ENCODE data around the gene FAM13C.

Gene FAM13C

DNA sequence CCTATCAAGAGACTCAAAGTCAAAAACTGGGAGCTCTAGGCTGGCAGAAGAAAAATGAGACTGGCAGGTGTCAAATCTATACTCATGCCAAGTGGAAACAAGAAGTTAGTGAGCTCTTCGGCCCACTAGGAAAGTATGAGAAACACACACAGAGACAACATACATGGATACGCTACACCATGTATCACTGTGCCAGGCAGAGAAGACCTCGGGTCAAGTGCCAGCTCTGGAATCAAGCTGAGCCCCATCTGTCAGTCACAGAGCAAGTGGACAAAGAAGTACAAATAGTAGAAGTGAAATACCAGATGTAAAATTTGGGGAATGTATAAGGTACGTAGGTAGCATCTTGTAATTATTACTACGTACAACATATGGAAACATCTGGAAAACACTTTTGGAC, 62.4 kb downstream of the FAM13C start:
- no peak for ATAC-seq
- TF ChIP-seq ZFP30 (CRISPR knock-in tag; IDR thresholded peaks at IDR 0.05), result no peak
- TF ChIP-seq, protein P1, sequence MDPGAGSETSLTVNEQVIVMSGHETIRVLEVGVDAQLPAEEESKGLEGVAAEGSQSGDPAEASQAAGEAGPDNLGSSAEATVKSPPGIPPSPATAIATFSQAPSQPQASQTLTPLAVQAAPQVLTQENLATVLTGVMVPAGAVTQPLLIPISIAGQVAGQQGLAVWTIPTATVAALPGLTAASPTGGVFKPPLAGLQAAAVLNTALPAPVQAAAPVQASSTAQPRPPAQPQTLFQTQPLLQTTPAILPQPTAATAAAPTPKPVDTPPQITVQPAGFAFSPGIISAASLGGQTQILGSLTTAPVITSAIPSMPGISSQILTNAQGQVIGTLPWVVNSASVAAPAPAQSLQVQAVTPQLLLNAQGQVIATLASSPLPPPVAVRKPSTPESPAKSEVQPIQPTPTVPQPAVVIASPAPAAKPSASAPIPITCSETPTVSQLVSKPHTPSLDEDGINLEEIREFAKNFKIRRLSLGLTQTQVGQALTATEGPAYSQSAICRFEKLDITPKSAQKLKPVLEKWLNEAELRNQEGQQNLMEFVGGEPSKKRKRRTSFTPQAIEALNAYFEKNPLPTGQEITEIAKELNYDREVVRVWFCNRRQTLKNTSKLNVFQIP (CRISPR knock-in tag; IDR thresholded peaks at IDR 0.05; ENCODE audit: borderline replicate concordance, low read depth), result no peak
- no peak for TF ChIP-seq GLIS3 (CRISPR knock-in tag; IDR thresholded peaks at IDR 0.05)
- TF ChIP-seq ZNF8 (CRISPR knock-in tag; IDR thresholded peaks at IDR 0.05), result no peak
- TF ChIP-seq SNAI2 (CRISPR knock-in tag; IDR thresholded peaks at IDR 0.05), result no peak
- no peak for TF ChIP-seq ISL1 (CRISPR knock-in tag; IDR thresholded peaks at IDR 0.05)
- TF ChIP-seq ZC3H10 (CRISPR knock-in tag; IDR thresholded peaks at IDR 0.05), result no peak
- no peak for TF ChIP-seq RARB (CRISPR knock-in tag; IDR thresholded peaks at IDR 0.05)
- no peak for TF ChIP-seq CSDC2 (CRISPR knock-in tag; IDR thresholded peaks at IDR 0.05)
- no peak for TF ChIP-seq TSHZ2 (CRISPR knock-in tag; IDR thresholded peaks at IDR 0.05)
- no peak for TF ChIP-seq PATZ1 (CRISPR knock-in tag; IDR thresholded peaks at IDR 0.05; ENCODE audit: borderline replicate concordance)
- no peak for TF ChIP-seq OSR1 (CRISPR knock-in tag; IDR thresholded peaks at IDR 0.05)
- TF ChIP-seq, protein P2, sequence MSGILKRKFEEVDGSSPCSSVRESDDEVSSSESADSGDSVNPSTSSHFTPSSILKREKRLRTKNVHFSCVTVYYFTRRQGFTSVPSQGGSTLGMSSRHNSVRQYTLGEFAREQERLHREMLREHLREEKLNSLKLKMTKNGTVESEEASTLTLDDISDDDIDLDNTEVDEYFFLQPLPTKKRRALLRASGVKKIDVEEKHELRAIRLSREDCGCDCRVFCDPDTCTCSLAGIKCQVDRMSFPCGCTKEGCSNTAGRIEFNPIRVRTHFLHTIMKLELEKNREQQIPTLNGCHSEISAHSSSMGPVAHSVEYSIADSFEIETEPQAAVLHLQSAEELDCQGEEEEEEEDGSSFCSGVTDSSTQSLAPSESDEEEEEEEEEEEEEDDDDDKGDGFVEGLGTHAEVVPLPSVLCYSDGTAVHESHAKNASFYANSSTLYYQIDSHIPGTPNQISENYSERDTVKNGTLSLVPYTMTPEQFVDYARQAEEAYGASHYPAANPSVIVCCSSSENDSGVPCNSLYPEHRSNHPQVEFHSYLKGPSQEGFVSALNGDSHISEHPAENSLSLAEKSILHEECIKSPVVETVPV (CRISPR knock-in tag; IDR thresholded peaks at IDR 0.05), result no peak
- TF ChIP-seq TOX (CRISPR knock-in tag; IDR thresholded peaks at IDR 0.05; ENCODE audit: borderline replicate concordance), result no peak

- ATAC-seq, result no peak
- TF ChIP-seq TOX (CRISPR knock-in tag; IDR thresholded peaks at IDR 0.05; ENCODE audit: borderline replicate concordance) (no peak), TSHZ2 (CRISPR knock-in tag; IDR thresholded peaks at IDR 0.05) (no peak), PPARA (CRISPR knock-in tag; IDR thresholded peaks at IDR 0.05; ENCODE audit: borderline replicate concordance) (no peak), PATZ1 (CRISPR knock-in tag; IDR thresholded peaks at IDR 0.05; ENCODE audit: borderline replicate concordance) (no peak), CSDC2 (CRISPR knock-in tag; IDR thresholded peaks at IDR 0.05) (no peak), OSR1 (CRISPR knock-in tag; IDR thresholded peaks at IDR 0.05) (no peak), ZFP30 (CRISPR knock-in tag; IDR thresholded peaks at IDR 0.05) (no peak), RARB (CRISPR knock-in tag; IDR thresholded peaks at IDR 0.05) (no peak), SNAI2 (CRISPR knock-in tag; IDR thresholded peaks at IDR 0.05) (no peak), ZFP3 (CRISPR knock-in tag; IDR thresholded peaks at IDR 0.05) (no peak), ZNF8 (CRISPR knock-in tag; IDR thresholded peaks at IDR 0.05) (no peak)
Observed at GRCh38 chr10:59290448-59290847, 71.9 kb downstream of the FAM13C start.
